GM06990 (cell line): ENCODE data around the gene FZD10.

Experiments
- DNase-seq: peaks from one replicate; pipeline ENCODE4 v3.0.0-alpha.2; 2011; ENCODE audit not compliant: insufficient read length; ENCODE audit errors: extremely low read depth
- H3K27me3 ChIP-seq: replicated peaks from 2 replicates; pipeline ENCODE4 v1.6.0; 2011; ENCODE audit warnings: low read length; ENCODE audit not compliant: control insufficient read depth, insufficient read depth
- H3K36me3 ChIP-seq: 2 replicates; pipeline ENCODE4 v1.5.1; 2011; ENCODE audit warnings: low read length; ENCODE audit not compliant: control insufficient read depth, insufficient read depth
- H3K4me3 ChIP-seq: replicated peaks from 2 replicates; pipeline ENCODE4 v1.5.1; 2011; ENCODE audit warnings: low read depth, mild to moderate bottlenecking, control low read depth, low read length
- CTCF ChIP-seq: IDR thresholded peaks from 2 replicates; pipeline ENCODE4 v1.5.1; 2011; ENCODE audit warnings: low read length, control low read depth, mild to moderate bottlenecking, inconsistent platforms; ENCODE audit not compliant: insufficient read depth, poor library complexity, severe bottlenecking

The FZD10 gene

GRCh38 chr12:130167537-130167936 lies 5.3 kb downstream of the FZD10 start:
- Histone ChIP-seq H3K36me3 (no peaks in the 10 kb centered on the region), H3K4me3 (no peak overlapping the region), H3K27me3 (no peaks in the 10 kb centered on the region)
- DNase-seq, result no peak
- TF ChIP-seq CTCF, result no peak

- H3K36me3 ChIP-seq, result no peaks in the 10 kb centered on the region
- no peak for DNase-seq
- no peak for TF ChIP-seq CTCF
- H3K27me3 ChIP-seq, result no peaks in the 10 kb centered on the region
- no peak overlapping the region for H3K4me3 ChIP-seq
Measured at GRCh38 chr12:130169256-130169655, 7.0 kb downstream of the FZD10 start.

- DNase-seq, result no peak
- Histone ChIP-seq H3K4me3 (no peak overlapping the region), H3K27me3 (no peaks in the 10 kb centered on the region), H3K36me3 (no peaks in the 10 kb centered on the region)
- TF ChIP-seq CTCF, result no peak
Measured at GRCh38 chr12:130169924-130170323, 7.7 kb downstream of the FZD10 start.

GRCh38 chr12:130170611-130171010 lies 8.3 kb downstream of the FZD10 start:
- H3K27me3 ChIP-seq, result no peaks in the 10 kb centered on the region
- no peak for TF ChIP-seq CTCF
- no peak for DNase-seq
- no peak overlapping the region for H3K4me3 ChIP-seq
- no peaks in the 10 kb centered on the region for H3K36me3 ChIP-seq

- H3K4me3 ChIP-seq, result no peak overlapping the region
- no peaks in the 10 kb centered on the region for H3K27me3 ChIP-seq
- no peaks in the 10 kb centered on the region for H3K36me3 ChIP-seq
- TF ChIP-seq CTCF, result no peak
- DNase-seq, result no peak
Measured at GRCh38 chr12:130177635-130178242, 15.5 kb downstream of the FZD10 start.

GRCh38 chr12:130178282-130178681 lies 16.0 kb downstream of the FZD10 start:
- TF ChIP-seq CTCF, result no peak
- Histone ChIP-seq H3K4me3 (no peak overlapping the region), H3K36me3 (no peaks in the 10 kb centered on the region), H3K27me3 (no peaks in the 10 kb centered on the region)
- DNase-seq, result no peak
